Omental fat pad (tissue), 4 donors: ENCODE results near the gene MME. TPM values are rescaled to one million over a fixed set of nuclear protein-coding genes. Genes with fewer than 3 reads are reported as not detected.

Source experiments
- ATAC-seq: fragments of 150-250 bp; one replicate; pipeline ENCODE4 v1.9.1; 2016; ENCODE audit warnings: mild to moderate bottlenecking, moderate library complexity; ENCODE audit not compliant: low FRiP score
- DNase-seq: peaks from one replicate; pipeline ENCODE4 v3.0.0-alpha.2; 2019; ENCODE audit warnings: low spot score
- CTCF ChIP-seq, 3 donors: fragments of 450-650 bp; IDR thresholded peaks; one replicate each; pipeline ENCODE4 v1.5.1; 2016 to 2017; ENCODE audit warnings: antibody characterized with exemption in 3 of 3, mild to moderate bottlenecking in 3 of 3, moderate library complexity in 2 of 3
- total RNA-seq, 4 donors: library from RNA; depleted of rRNA; stranded (reverse); fragments of >200 nt; gene quantifications; one replicate each; pipeline ENCODE4 v1.1.0, GENCODE V29; 2016

The MME gene
- total RNA-seq, 4 donors from 2014 or later, result 33.1 to 174 (median 108) TPM

- TF ChIP-seq CTCF (IDR thresholded peaks at IDR 0.05), result no peak
- ATAC-seq, result no peak
- DNase-seq, result no peak
These were observed 16.3 kb downstream of the MME start for GRCh38 chr3:155096303-155097008.

- DNase-seq (no peak), ATAC-seq (no peak)
- no peak for TF ChIP-seq CTCF (IDR thresholded peaks at IDR 0.05)
These were observed 16.9 kb downstream of the MME start for GRCh38 chr3:155097009-155097349.

- ATAC-seq (no peak), DNase-seq (no peak)
- no peak for TF ChIP-seq CTCF (IDR thresholded peaks at IDR 0.05)
These were observed 21.3 kb downstream of the MME start for GRCh38 chr3:155101398-155101797.

- TF ChIP-seq CTCF (IDR thresholded peaks at IDR 0.05), result no peak
- ATAC-seq (no peak), DNase-seq (no peak)
These were observed 22.2 kb downstream of the MME start for GRCh38 chr3:155102329-155102728.

- DNase-seq, result no peak
- ATAC-seq, result no peak
- no peak for TF ChIP-seq CTCF (IDR thresholded peaks at IDR 0.05)
These were observed 23.6 kb downstream of the MME start for GRCh38 chr3:155103686-155104085.

GRCh38 chr3:155106119-155106518 lies 26.0 kb downstream of the MME start:
- ATAC-seq, result no peak
- no peak for TF ChIP-seq CTCF (IDR thresholded peaks at IDR 0.05)
- DNase-seq, result no peak

- ATAC-seq, result no peak
- no peak for TF ChIP-seq CTCF (IDR thresholded peaks at IDR 0.05)
- no peak for DNase-seq
These were observed 29.9 kb downstream of the MME start for GRCh38 chr3:155110022-155110421.
